HepG2 (cell line): ENCODE results near the gene SMYD4. TPM values are rescaled to one million over a fixed set of nuclear protein-coding genes. Genes with fewer than 3 reads are reported as not detected.

ENCODE experiments used
- ATAC-seq: fragments of 200-7000 bp; cut with Tn5 transposase; 3 replicates; pipeline ENCODE4 v1.9.1; 2020; ENCODE audit warnings: mild to moderate bottlenecking, moderate library complexity
- BruUV-seq: library from RNA; stranded (reverse); fragments of 400-500 nt; replicated peaks from 2 replicates; lab custom pipeline; 2021; lab: Mats Ljungman, UMichigan
- CTCF ChIA-PET: fragments of 300-600 bp; formaldehyde crosslinking; extraction: SDS; loops from one replicate; lab custom pipeline; 2021; ENCODE audit warnings: low total read pairs, inconsistent platforms, low intra/inter-chr PET ratio; lab: Yijun Ruan, JAX
- POLR2A ChIA-PET: fragments of 350-600 bp; sonication (Branson Sonifier 250); formaldehyde crosslinking; loops from one replicate; lab custom pipeline; 2020; ENCODE audit warnings: antibody characterized with exemption, inconsistent platforms; lab: Yijun Ruan, JAX
- DNase-seq: peaks from one replicate; pipeline ENCODE4 v3.0.0-alpha.2; 2015; ENCODE audit warnings: low spot score
- FAIRE-seq: peaks from 3 replicates; lab custom pipeline; 2011; peaks lifted over from hg19 to GRCh38; lab: Jason Lieb, UNC
- H2AFZ ChIP-seq: one replicate; pipeline ENCODE4 v1.6.1; 2011; ENCODE audit warnings: low read length, inconsistent platforms
- H3K27ac ChIP-seq: fragments of 300-600 bp; 3 replicates; pipeline ENCODE4 v1.8.0; 2011; ENCODE audit warnings: mixed run types, mild to moderate bottlenecking, mixed read lengths, low read length, inconsistent platforms; ENCODE audit not compliant: insufficient read depth; ENCODE audit errors: extremely low read length
- H3K27me3 ChIP-seq, 2 experiments: fragments of 200-600 bp in 1 of 2; 2 replicates in 1 of 2; 3 replicates in 1 of 2; pipeline versions ENCODE4 v1.6.0 to v1.8.0; 2011; ENCODE audit warnings: low read length in 2 of 2, mild to moderate bottlenecking in 2 of 2, moderate library complexity in 2 of 2, inconsistent platforms in 1 of 2; ENCODE audit not compliant: insufficient read depth in 2 of 2, control insufficient read depth in 1 of 2
- H3K36me3 ChIP-seq, 2 experiments: fragments of 200-600 bp in 1 of 2; replicated peaks in 1 of 2; 2 replicates in 1 of 2; 3 replicates in 1 of 2; pipeline versions ENCODE4 v1.5.1 to v1.8.0; 2011; ENCODE audit warnings: low read length in 2 of 2, inconsistent platforms in 1 of 2; ENCODE audit not compliant: insufficient read depth in 2 of 2, control insufficient read depth in 1 of 2
- H3K4me1 ChIP-seq: 2 replicates; pipeline ENCODE4 v1.5.1; 2012; ENCODE audit warnings: low read length, inconsistent platforms; ENCODE audit not compliant: insufficient read depth
- H3K4me2 ChIP-seq: 2 replicates; pipeline ENCODE4 v1.6.0; 2011; ENCODE audit warnings: low read depth, low read length, inconsistent platforms
- H3K4me3 ChIP-seq, 3 experiments: fragments of 200-600 bp in 1 of 3; sonication (generic), shearing (Covaris generic) in 1 of 3; replicated peaks in 1 of 3; 2 replicates each; pipeline ENCODE4 v1.5.1; 2011 to 2016; ENCODE audit warnings: low read length in 3 of 3, inconsistent platforms in 2 of 3, low read depth in 2 of 3, mild to moderate bottlenecking in 2 of 3, control low read depth in 1 of 3, mixed read lengths in 1 of 3; ENCODE audit not compliant: insufficient read depth in 1 of 3
- H3K79me2 ChIP-seq: one replicate; pipeline ENCODE4 v1.6.1; 2011; ENCODE audit warnings: low read length, inconsistent platforms; ENCODE audit not compliant: insufficient read depth
- H3K9ac ChIP-seq: 2 replicates; pipeline ENCODE4 v1.6.0; 2011; ENCODE audit warnings: mild to moderate bottlenecking, low read depth, low read length, inconsistent platforms; ENCODE audit not compliant: insufficient read depth
- H3K9me3 ChIP-seq: 2 replicates; pipeline ENCODE4 v1.5.1; 2012; ENCODE audit warnings: mild to moderate bottlenecking, low read length
- H4K20me1 ChIP-seq: 2 replicates; pipeline ENCODE4 v1.6.0; 2011; ENCODE audit warnings: inconsistent platforms, mild to moderate bottlenecking, low read length, moderate library complexity; ENCODE audit not compliant: insufficient read depth
- ARNT ChIP-seq: fragments of 450-650 bp; IDR thresholded peaks from 2 replicates; pipeline ENCODE4 v1.6.1; 2017
- ETV5 ChIP-seq: IDR thresholded peaks from 2 replicates; pipeline ENCODE4 v1.6.1; 2018; ENCODE audit warnings: missing biosample characterization, missing genetic modification reagents, inconsistent platforms, borderline replicate concordance
- MEF2D ChIP-seq: sonication (generic); formaldehyde crosslinking; IDR thresholded peaks from 2 replicates; pipeline ENCODE4 v1.5.1; 2020; ENCODE audit warnings: mild to moderate bottlenecking, missing genetic modification reagents
- ZNF451 ChIP-seq: sonication (generic); formaldehyde crosslinking; IDR thresholded peaks from 2 replicates; pipeline ENCODE4 v1.5.0; 2020; ENCODE audit warnings: mild to moderate bottlenecking, missing genetic modification reagents
- WGBS: methylation state at CpG from one replicate; pipeline ENCODE4 v1.1.6; 2017; ENCODE audit warnings: low lambda C conversion rate; 5-methylcytosine and 5-hydroxymethylcytosine counted together
- in situ Hi-C: cut with HindIII; loops from 2 replicates; pipeline ENCODE4 v1.10.0; 2017; ENCODE audit warnings: low pct_unique_long_range_greater_than_20kb; ENCODE audit not compliant: extremely low pct_ligation_motif_present
- intact Hi-C: fragments of 100-400 bp; cut with micrococcal nuclease; formaldehyde crosslinking; loops from one replicate; pipeline ENCODE4 v1.10.0; 2022; ENCODE audit not compliant: unreplicated experiment
- polyA plus RNA-seq, 8 experiments: library from polyadenylated mRNA; depleted of rRNA in 3 of 8; stranded (reverse) in 7 of 8; unstranded in 1 of 8; fragments of >200 nt; fragmentation: Illumina TruSeq in 4 of 8; extraction: Trizol in 4 of 8; gene quantifications; 2 replicates each; pipeline versions ENCODE4 v1.2.1 to v1.2.3, GENCODE V29; 2011 to 2016; ENCODE audit warnings: low read depth in 4 of 8, missing spikeins in 1 of 8, mixed read lengths in 1 of 8; ENCODE audit not compliant: insufficient read depth in 1 of 8
- total RNA-seq, 5 experiments: library from RNA; depleted of rRNA; stranded (reverse); fragments of >200 nt; fragmentation: Illumina TruSeq; extraction: Trizol; gene quantifications; 2 replicates each; pipeline ENCODE4 v1.2.3, GENCODE V29; 2016; ENCODE audit warnings: low read depth in 1 of 5
- TF ChIP-seq, protein P1 (sequence below): sonication (generic); formaldehyde crosslinking; IDR thresholded peaks from 2 replicates; pipeline ENCODE4 v1.5.0; 2020; ENCODE audit warnings: mild to moderate bottlenecking, missing genetic modification reagents
- TF ChIP-seq, protein P2 (sequence below): sonication (generic); formaldehyde crosslinking; IDR thresholded peaks from 2 replicates; pipeline ENCODE4 v1.8.0; 2022; ENCODE audit warnings: mild to moderate bottlenecking, missing genetic modification reagents
- TF ChIP-seq, protein P3 (sequence below): sonication (generic); formaldehyde crosslinking; IDR thresholded peaks from 2 replicates; pipeline ENCODE4 v1.4.0; 2020; ENCODE audit warnings: missing genetic modification reagents

SMYD4 gene
- total and polyA plus RNA-seq, 2 of the 13 experiments (the other 11 are each of a cell fraction or from before 2014, with no cell fraction given): 7.4 to 11.3 TPM

DNA sequence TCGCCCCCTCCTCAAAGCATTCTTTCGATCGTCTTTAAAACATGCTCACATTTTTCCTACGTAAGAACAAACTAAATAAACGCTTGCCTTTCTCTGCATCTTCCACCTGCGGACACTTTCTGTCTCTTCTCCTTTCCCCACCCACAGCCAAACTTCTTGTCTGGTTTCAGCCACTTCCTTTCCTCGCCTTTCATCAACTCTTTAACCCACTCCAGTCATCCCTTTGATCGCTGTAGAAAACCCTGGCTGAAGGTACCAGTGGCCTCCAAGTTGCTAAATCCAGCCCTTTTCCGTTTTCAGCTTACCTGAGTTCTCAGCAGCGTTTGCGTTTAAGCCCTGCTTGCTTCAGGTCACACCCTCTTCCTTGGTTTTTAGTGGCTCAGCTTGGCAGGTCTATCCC, 586 bp upstream of the SMYD4 start:
- intact Hi-C loops (no loop called here), in situ Hi-C loops (no loop called here)
- Histone ChIP-seq H3K4me3 (peak overlapping the region; percentile 66 to 88 (median 84)), H3K9me3 (no peaks in the 10 kb centered on the region), H3K9ac (peak overlapping the region; percentile 72), H2AFZ (peak overlapping the region; percentile 71), H3K27me3 (no peaks in the 10 kb centered on the region; a peak in 1 of 5 replicates), H3K4me1 (peaks cover 29% of the 10 kb centered on the region), H3K79me2 (peaks cover 38% of the 10 kb centered on the region), H3K4me2 (peak overlapping the region; percentile 76), H3K27ac (peak overlapping the region; percentile 50), H4K20me1 (no peaks in the 10 kb centered on the region), H3K36me3 (peaks cover 2 to 8% of the 10 kb centered on the region in 2 experiments; a peak in 3 of 5 replicates)
- TSS peak; percentile 72 for BruUV-seq
- ATAC-seq (peak; percentile 9; the same call in 1 of the 3 replicates), FAIRE-seq (no peak), DNase-seq (peak; percentile 8)
- 0 out of 2 replicates have a peak, but pooled peaks have one; percentile 8 for TF ChIP-seq MEF2D (CRISPR knock-in tag)
- TF ChIP-seq ETV5: no peak
- TF ChIP-seq, protein P1, sequence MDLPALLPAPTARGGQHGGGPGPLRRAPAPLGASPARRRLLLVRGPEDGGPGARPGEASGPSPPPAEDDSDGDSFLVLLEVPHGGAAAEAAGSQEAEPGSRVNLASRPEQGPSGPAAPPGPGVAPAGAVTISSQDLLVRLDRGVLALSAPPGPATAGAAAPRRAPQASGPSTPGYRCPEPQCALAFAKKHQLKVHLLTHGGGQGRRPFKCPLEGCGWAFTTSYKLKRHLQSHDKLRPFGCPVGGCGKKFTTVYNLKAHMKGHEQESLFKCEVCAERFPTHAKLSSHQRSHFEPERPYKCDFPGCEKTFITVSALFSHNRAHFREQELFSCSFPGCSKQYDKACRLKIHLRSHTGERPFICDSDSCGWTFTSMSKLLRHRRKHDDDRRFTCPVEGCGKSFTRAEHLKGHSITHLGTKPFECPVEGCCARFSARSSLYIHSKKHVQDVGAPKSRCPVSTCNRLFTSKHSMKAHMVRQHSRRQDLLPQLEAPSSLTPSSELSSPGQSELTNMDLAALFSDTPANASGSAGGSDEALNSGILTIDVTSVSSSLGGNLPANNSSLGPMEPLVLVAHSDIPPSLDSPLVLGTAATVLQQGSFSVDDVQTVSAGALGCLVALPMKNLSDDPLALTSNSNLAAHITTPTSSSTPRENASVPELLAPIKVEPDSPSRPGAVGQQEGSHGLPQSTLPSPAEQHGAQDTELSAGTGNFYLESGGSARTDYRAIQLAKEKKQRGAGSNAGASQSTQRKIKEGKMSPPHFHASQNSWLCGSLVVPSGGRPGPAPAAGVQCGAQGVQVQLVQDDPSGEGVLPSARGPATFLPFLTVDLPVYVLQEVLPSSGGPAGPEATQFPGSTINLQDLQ (CRISPR knock-in tag): 0 out of 2 replicates have a peak, but pooled peaks have one; percentile 15
- TF ChIP-seq ZNF451 (CRISPR knock-in tag): no peak
- TF ChIP-seq ARNT: no peak
- TF ChIP-seq, protein P2, sequence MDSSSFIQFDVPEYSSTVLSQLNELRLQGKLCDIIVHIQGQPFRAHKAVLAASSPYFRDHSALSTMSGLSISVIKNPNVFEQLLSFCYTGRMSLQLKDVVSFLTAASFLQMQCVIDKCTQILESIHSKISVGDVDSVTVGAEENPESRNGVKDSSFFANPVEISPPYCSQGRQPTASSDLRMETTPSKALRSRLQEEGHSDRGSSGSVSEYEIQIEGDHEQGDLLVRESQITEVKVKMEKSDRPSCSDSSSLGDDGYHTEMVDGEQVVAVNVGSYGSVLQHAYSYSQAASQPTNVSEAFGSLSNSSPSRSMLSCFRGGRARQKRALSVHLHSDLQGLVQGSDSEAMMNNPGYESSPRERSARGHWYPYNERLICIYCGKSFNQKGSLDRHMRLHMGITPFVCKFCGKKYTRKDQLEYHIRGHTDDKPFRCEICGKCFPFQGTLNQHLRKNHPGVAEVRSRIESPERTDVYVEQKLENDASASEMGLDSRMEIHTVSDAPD (CRISPR knock-in tag): no peak
- TF ChIP-seq, protein P3, sequence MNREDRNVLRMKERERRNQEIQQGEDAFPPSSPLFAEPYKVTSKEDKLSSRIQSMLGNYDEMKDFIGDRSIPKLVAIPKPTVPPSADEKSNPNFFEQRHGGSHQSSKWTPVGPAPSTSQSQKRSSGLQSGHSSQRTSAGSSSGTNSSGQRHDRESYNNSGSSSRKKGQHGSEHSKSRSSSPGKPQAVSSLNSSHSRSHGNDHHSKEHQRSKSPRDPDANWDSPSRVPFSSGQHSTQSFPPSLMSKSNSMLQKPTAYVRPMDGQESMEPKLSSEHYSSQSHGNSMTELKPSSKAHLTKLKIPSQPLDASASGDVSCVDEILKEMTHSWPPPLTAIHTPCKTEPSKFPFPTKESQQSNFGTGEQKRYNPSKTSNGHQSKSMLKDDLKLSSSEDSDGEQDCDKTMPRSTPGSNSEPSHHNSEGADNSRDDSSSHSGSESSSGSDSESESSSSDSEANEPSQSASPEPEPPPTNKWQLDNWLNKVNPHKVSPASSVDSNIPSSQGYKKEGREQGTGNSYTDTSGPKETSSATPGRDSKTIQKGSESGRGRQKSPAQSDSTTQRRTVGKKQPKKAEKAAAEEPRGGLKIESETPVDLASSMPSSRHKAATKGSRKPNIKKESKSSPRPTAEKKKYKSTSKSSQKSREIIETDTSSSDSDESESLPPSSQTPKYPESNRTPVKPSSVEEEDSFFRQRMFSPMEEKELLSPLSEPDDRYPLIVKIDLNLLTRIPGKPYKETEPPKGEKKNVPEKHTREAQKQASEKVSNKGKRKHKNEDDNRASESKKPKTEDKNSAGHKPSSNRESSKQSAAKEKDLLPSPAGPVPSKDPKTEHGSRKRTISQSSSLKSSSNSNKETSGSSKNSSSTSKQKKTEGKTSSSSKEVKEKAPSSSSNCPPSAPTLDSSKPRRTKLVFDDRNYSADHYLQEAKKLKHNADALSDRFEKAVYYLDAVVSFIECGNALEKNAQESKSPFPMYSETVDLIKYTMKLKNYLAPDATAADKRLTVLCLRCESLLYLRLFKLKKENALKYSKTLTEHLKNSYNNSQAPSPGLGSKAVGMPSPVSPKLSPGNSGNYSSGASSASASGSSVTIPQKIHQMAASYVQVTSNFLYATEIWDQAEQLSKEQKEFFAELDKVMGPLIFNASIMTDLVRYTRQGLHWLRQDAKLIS (CRISPR knock-in tag): no peak
- WGBS: under 1% methylated on average over 10 of the region's 11 CpGs
- POLR2A ChIA-PET: interaction anchor here (0.6 to 3.0 kb wide), 7 partner anchors 11 to 181 kb away, joined by 3 to 38 read pairs (median 11); partner anchors contain the start of genes RILP and SERPINF1
- CTCF ChIA-PET: no interaction called here
